Calu3 (cell line): Measurements from ENCODE around the gene ELFN1. TPM values are rescaled to one million over a fixed set of nuclear protein-coding genes. Genes with fewer than 3 reads are reported as not detected.

Experiments
- BruUV-seq: library from RNA; stranded (reverse); fragments of 400-500 nt; replicated peaks from 2 replicates; lab custom pipeline; 2021; lab: Mats Ljungman, UMichigan
- CTCF ChIA-PET: fragments of 300-600 bp; sonication (Branson Sonifier 250); formaldehyde crosslinking; loops from one replicate; lab custom pipeline; 2022; ENCODE audit warnings: antibody characterized with exemption; lab: Charles Lee
- DNase-seq: peaks from one replicate; pipeline ENCODE4 v3.0.0; 2022
- H3K27ac Mint-ChIP-seq: one replicate; pipeline ENCODE4 v1.8.0; 2022; ENCODE audit warnings: mixed read lengths; ENCODE audit not compliant: unreplicated experiment
- H3K27me3 Mint-ChIP-seq: one replicate; pipeline ENCODE4 v1.8.0; 2022; ENCODE audit warnings: mixed read lengths; ENCODE audit not compliant: unreplicated experiment
- H3K36me3 Mint-ChIP-seq: one replicate; pipeline ENCODE4 v1.8.0; 2022; ENCODE audit warnings: mild to moderate bottlenecking, moderate library complexity, mixed read lengths; ENCODE audit not compliant: insufficient read depth, unreplicated experiment
- H3K4me1 Mint-ChIP-seq: one replicate; pipeline ENCODE4 v1.8.0; 2022; ENCODE audit warnings: mild to moderate bottlenecking, low read depth, mixed read lengths; ENCODE audit not compliant: unreplicated experiment
- H3K4me3 Mint-ChIP-seq: one replicate; pipeline ENCODE4 v1.8.0; 2022; ENCODE audit warnings: mild to moderate bottlenecking, low read depth, moderate library complexity, mixed read lengths; ENCODE audit not compliant: unreplicated experiment
- H3K9me3 Mint-ChIP-seq: one replicate; pipeline ENCODE4 v1.8.0; 2022; ENCODE audit warnings: low read depth, mixed read lengths; ENCODE audit not compliant: unreplicated experiment
- CTCF ChIP-seq: fragments of 200-600 bp; IDR thresholded peaks from one replicate; pipeline ENCODE4 v1.8.0; 2022; ENCODE audit warnings: antibody characterized with exemption; ENCODE audit not compliant: unreplicated experiment
- intact Hi-C: fragments of 100-400 bp; cut with micrococcal nuclease; formaldehyde crosslinking; loops from one replicate; pipeline ENCODE4 v1.10.0; 2022; ENCODE audit not compliant: unreplicated experiment
- total RNA-seq: library from RNA; stranded (reverse); gene quantifications from 2 replicates; pipeline ENCODE4 v1.2.3, GENCODE V29; 2022

The ELFN1 gene
- total RNA-seq, 1 experiment from 2014 or later: not detected

GRCh38 chr7:1702652-1703051 is 32.6 kb downstream of the ELFN1 start:
- H3K27ac Mint-ChIP-seq: no peak overlapping the region
- no peaks in the 10 kb centered on the region for H3K36me3 Mint-ChIP-seq
- no TSS peak for BruUV-seq
- H3K4me3 Mint-ChIP-seq: no peak overlapping the region
- no peak for DNase-seq
- no peak for TF ChIP-seq CTCF
- H3K27me3 Mint-ChIP-seq: peaks cover 74% of the 10 kb centered on the region
- peaks cover 9% of the 10 kb centered on the region for H3K9me3 Mint-ChIP-seq
- H3K4me1 Mint-ChIP-seq: no peaks in the 10 kb centered on the region
- CTCF ChIA-PET: no interaction called here
- intact Hi-C loops: no loop called here

- Mint-ChIP-seq H3K27me3 (peaks cover 74% of the 10 kb centered on the region), H3K4me3 (no peak overlapping the region), H3K36me3 (no peaks in the 10 kb centered on the region), H3K27ac (no peak overlapping the region), H3K9me3 (peaks cover 9% of the 10 kb centered on the region), H3K4me1 (no peaks in the 10 kb centered on the region)
- no peak for TF ChIP-seq CTCF
- DNase-seq: no peak
- BruUV-seq: no TSS peak
- CTCF ChIA-PET: no interaction called here
- intact Hi-C loops: no loop called here
Observed at GRCh38 chr7:1703441-1703840, 33.4 kb downstream of the ELFN1 start.

GRCh38 chr7:1703871-1704810 is 34.1 kb downstream of the ELFN1 start:
- TF ChIP-seq CTCF: no peak
- intact Hi-C loops: no loop called here
- H3K27me3 Mint-ChIP-seq: peaks cover 74% of the 10 kb centered on the region
- no peaks in the 10 kb centered on the region for H3K4me1 Mint-ChIP-seq
- BruUV-seq: no TSS peak
- no peak for DNase-seq
- H3K36me3 Mint-ChIP-seq: peaks cover 4% of the 10 kb centered on the region
- no peak overlapping the region for H3K4me3 Mint-ChIP-seq
- H3K9me3 Mint-ChIP-seq: peaks cover 7% of the 10 kb centered on the region
- CTCF ChIA-PET: no interaction called here
- no peak overlapping the region for H3K27ac Mint-ChIP-seq

GRCh38 chr7:1704811-1705738 is 35.0 kb downstream of the ELFN1 start:
- Mint-ChIP-seq H3K27me3 (peaks cover 70% of the 10 kb centered on the region), H3K4me1 (no peaks in the 10 kb centered on the region), H3K4me3 (no peak overlapping the region), H3K36me3 (peaks cover 4% of the 10 kb centered on the region), H3K27ac (no peak overlapping the region), H3K9me3 (peaks cover 7% of the 10 kb centered on the region)
- CTCF ChIA-PET: no interaction called here
- no TSS peak for BruUV-seq
- no peak for DNase-seq
- no peak for TF ChIP-seq CTCF
- intact Hi-C loops: no loop called here
